GF-D8 (cell line): ENCODE measurements around the gene ADAMTS12.

Source experiments
- DNase-seq: peaks from one replicate; lab custom pipeline; 2025; lab: John Stamatoyannopoulos, UW

The ADAMTS12 gene

GRCh38 chr5:33649549-33650482 is 242.0 kb downstream of the ADAMTS12 start:
- no peak for DNase-seq

GRCh38 chr5:33641744-33642505 is 249.9 kb downstream of the ADAMTS12 start:
- DNase-seq = peak; percentile 17

- DNase-seq = no peak
These were observed 252.3 kb downstream of the ADAMTS12 start for GRCh38 chr5:33639474-33639873.

- DNase-seq = no peak
These were observed 254.8 kb downstream of the ADAMTS12 start for GRCh38 chr5:33637011-33637410.

GRCh38 chr5:33635582-33635981 is 256.2 kb downstream of the ADAMTS12 start:
- no peak for DNase-seq

GRCh38 chr5:33633699-33634098 is 258.1 kb downstream of the ADAMTS12 start:
- DNase-seq = no peak

GRCh38 chr5:33631786-33632185 is 260.0 kb downstream of the ADAMTS12 start:
- no peak for DNase-seq

GRCh38 chr5:33631139-33631538 is 260.7 kb downstream of the ADAMTS12 start:
- no peak for DNase-seq

GRCh38 chr5:33629999-33630398 is 261.8 kb downstream of the ADAMTS12 start:
- DNase-seq = no peak

GRCh38 chr5:33628796-33629195 is 263.0 kb downstream of the ADAMTS12 start:
- DNase-seq = no peak

GRCh38 chr5:33621514-33621913 is 270.3 kb downstream of the ADAMTS12 start:
- DNase-seq = no peak

- DNase-seq = no peak
These were observed 277.8 kb downstream of the ADAMTS12 start for GRCh38 chr5:33614039-33614438.

GRCh38 chr5:33612386-33612785 is 279.4 kb downstream of the ADAMTS12 start:
- DNase-seq = no peak

GRCh38 chr5:33611877-33612276 is 279.9 kb downstream of the ADAMTS12 start:
- no peak for DNase-seq

GRCh38 chr5:33608344-33609041 is 283.3 kb downstream of the ADAMTS12 start:
- DNase-seq = no peak

- no peak for DNase-seq
These were observed 287.3 kb downstream of the ADAMTS12 start for GRCh38 chr5:33604503-33604902.

GRCh38 chr5:33601881-33602280 is 289.9 kb downstream of the ADAMTS12 start:
- no peak for DNase-seq

- DNase-seq = no peak
These were observed 296.5 kb downstream of the ADAMTS12 start for GRCh38 chr5:33595303-33595702.

GRCh38 chr5:33594006-33594405 is 297.8 kb downstream of the ADAMTS12 start:
- no peak for DNase-seq

GRCh38 chr5:33592245-33592644 is 299.5 kb downstream of the ADAMTS12 start:
- no peak for DNase-seq

GRCh38 chr5:33588654-33589372 is 303.0 kb downstream of the ADAMTS12 start:
- DNase-seq = no peak

- no peak for DNase-seq
These were observed 308.5 kb downstream of the ADAMTS12 start for GRCh38 chr5:33583332-33583731.
